AG04450 (cell line): ENCODE results near the gene RPH3AL. TPM values are rescaled to one million over a fixed set of nuclear protein-coding genes. Genes with fewer than 3 reads are reported as not detected.

Experiments used
- CTCF ChIA-PET: fragments of 300-600, 350-600 bp; formaldehyde crosslinking; extraction: SDS; loops from one replicate; lab custom pipeline; 2022; ENCODE audit warnings: antibody characterized with exemption, inconsistent platforms; lab: Charles Lee
- POLR2A ChIA-PET: fragments of 350-600 bp; formaldehyde crosslinking; extraction: SDS; loops from one replicate; lab custom pipeline; 2021; ENCODE audit warnings: antibody characterized with exemption, inconsistent platforms; lab: Yijun Ruan, JAX
- DNase-seq: peaks from one replicate; pipeline ENCODE4 v3.0.0-alpha.2; 2011; ENCODE audit warnings: low read depth, low spot score
- H3K27ac ChIP-seq: one replicate; pipeline ENCODE4 v1.5.1; 2012; ENCODE audit warnings: low read depth, low read length, control low read depth
- H3K27me3 ChIP-seq: one replicate; pipeline ENCODE4 v1.6.0; 2012; ENCODE audit warnings: low read length; ENCODE audit not compliant: control insufficient read depth, insufficient read depth
- H3K4me3 ChIP-seq: 2 replicates; pipeline ENCODE4 v1.5.1; 2011; ENCODE audit warnings: mild to moderate bottlenecking, low read depth, low read length, control low read depth
- H3K9me3 ChIP-seq: 2 replicates; pipeline ENCODE4 v1.5.1; 2012; ENCODE audit warnings: low read length; ENCODE audit not compliant: control insufficient read depth, insufficient read depth
- polyA plus RNA-seq: library from polyadenylated mRNA; depleted of rRNA; stranded (reverse); fragments of >200 nt; gene quantifications from 2 replicates; pipeline ENCODE4 v1.2.3, GENCODE V29; 2011
- TF ChIP-seq, protein P1 (sequence below): IDR thresholded peaks from 2 replicates; pipeline ENCODE4 v1.5.1; 2011; ENCODE audit warnings: low read depth, low read length, control low read depth, inconsistent platforms

Gene RPH3AL
- polyA plus RNA-seq, 1 experiment = 1.3 TPM

GRCh38 chr17:323181-323580, 29.4 kb downstream of the RPH3AL start:
- Histone ChIP-seq H3K27ac (no peak overlapping the region), H3K4me3 (no peak overlapping the region)
- POLR2A ChIA-PET = no interaction called here

GRCh38 chr17:322006-322780, 30.4 kb downstream of the RPH3AL start:
- TF ChIP-seq, protein P1, sequence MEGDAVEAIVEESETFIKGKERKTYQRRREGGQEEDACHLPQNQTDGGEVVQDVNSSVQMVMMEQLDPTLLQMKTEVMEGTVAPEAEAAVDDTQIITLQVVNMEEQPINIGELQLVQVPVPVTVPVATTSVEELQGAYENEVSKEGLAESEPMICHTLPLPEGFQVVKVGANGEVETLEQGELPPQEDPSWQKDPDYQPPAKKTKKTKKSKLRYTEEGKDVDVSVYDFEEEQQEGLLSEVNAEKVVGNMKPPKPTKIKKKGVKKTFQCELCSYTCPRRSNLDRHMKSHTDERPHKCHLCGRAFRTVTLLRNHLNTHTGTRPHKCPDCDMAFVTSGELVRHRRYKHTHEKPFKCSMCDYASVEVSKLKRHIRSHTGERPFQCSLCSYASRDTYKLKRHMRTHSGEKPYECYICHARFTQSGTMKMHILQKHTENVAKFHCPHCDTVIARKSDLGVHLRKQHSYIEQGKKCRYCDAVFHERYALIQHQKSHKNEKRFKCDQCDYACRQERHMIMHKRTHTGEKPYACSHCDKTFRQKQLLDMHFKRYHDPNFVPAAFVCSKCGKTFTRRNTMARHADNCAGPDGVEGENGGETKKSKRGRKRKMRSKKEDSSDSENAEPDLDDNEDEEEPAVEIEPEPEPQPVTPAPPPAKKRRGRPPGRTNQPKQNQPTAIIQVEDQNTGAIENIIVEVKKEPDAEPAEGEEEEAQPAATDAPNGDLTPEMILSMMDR = no peak
- Histone ChIP-seq H3K27ac (no peak overlapping the region), H3K4me3 (no peak overlapping the region), H3K9me3 (peaks cover 8% of the 10 kb centered on the region), H3K27me3 (peaks cover 32% of the 10 kb centered on the region)
- DNase-seq = no peak
- CTCF ChIA-PET = no interaction called here
- POLR2A ChIA-PET = no interaction called here

More at GRCh38 chr17:323181-323580, 29.4 kb downstream of the RPH3AL start:
- CTCF ChIA-PET = no interaction called here
- Histone ChIP-seq H3K27me3 (peaks cover 32% of the 10 kb centered on the region), H3K9me3 (peaks cover 4% of the 10 kb centered on the region; the same call in 1 of the 2 replicates)
- no peak for DNase-seq
- TF ChIP-seq, protein P1 = no peak

DNA sequence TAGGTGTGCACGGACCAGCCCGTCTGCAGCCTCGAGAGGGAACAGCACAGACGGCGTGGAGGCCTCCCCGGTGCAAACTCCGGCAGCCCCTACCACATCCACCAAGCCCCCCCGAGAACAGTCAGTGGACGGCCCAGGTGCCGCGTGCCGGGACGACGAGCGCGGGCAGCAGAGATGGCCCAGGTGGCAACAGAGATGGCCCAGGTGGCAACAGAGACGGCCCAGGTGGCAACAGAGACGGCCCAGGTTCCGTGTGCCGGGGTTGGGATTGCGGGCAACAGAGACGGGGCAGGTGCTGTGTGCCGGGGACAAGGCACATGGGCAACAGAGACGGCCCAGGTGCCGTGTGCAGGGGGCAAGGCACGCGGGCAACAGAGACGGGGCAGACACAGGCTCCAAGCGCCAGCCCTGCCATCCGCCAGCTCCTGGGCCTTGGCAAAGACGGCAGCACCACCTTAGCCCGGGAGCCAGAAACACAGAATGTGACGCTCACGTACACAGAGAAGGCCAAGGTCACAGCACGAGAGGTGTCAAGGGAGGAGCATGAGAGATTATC, 31.1 kb downstream of the RPH3AL start:
- Histone ChIP-seq H3K27me3 (peaks cover 32% of the 10 kb centered on the region), H3K9me3 (peaks cover 15% of the 10 kb centered on the region), H3K27ac (no peak overlapping the region), H3K4me3 (no peak overlapping the region)
- TF ChIP-seq, protein P1 = no peak
- CTCF ChIA-PET = no interaction called here
- POLR2A ChIA-PET = no interaction called here
- no peak for DNase-seq

- Histone ChIP-seq H3K27ac (no peak overlapping the region), H3K27me3 (peaks cover 32% of the 10 kb centered on the region), H3K9me3 (peaks cover 20% of the 10 kb centered on the region), H3K4me3 (no peak overlapping the region)
- TF ChIP-seq, protein P1 = no peak
- POLR2A ChIA-PET = no interaction called here
- CTCF ChIA-PET = no interaction called here
- no peak for DNase-seq
Measured at GRCh38 chr17:320809-321385, 31.7 kb downstream of the RPH3AL start.

- Histone ChIP-seq H3K4me3 (no peak overlapping the region), H3K9me3 (peaks cover 28% of the 10 kb centered on the region), H3K27ac (no peak overlapping the region), H3K27me3 (peaks cover 32% of the 10 kb centered on the region)
- TF ChIP-seq, protein P1 = no peak
- ChIA-PET POLR2A (no interaction called here), CTCF (no interaction called here)
- DNase-seq = no peak
Measured at GRCh38 chr17:320139-320538, 32.5 kb downstream of the RPH3AL start.
